Prostate gland (tissue), 2 donors: ENCODE results near the gene FSTL5.

ENCODE experiments used
- POLR2A ChIP-seq: fragments of 450-650 bp; IDR thresholded peaks from one replicate; pipeline ENCODE4 v1.6.1; 2016; ENCODE audit warnings: antibody characterized with exemption, mild to moderate bottlenecking
- POLR2AphosphoS5 ChIP-seq: sonication (generic); formaldehyde crosslinking; IDR thresholded peaks from one replicate; pipeline ENCODE4 v1.6.1; 2017; ENCODE audit warnings: antibody characterized with exemption
- TF ChIP-seq, protein P1 (sequence below), 4 experiments: fragments of 200-600 bp in 2 of 4; fragments of 450-650 bp in 2 of 4; sonication (generic) in 2 of 4; IDR thresholded peaks; 1 replicate in 3 of 4; 2 replicates in 1 of 4; pipeline ENCODE4 v1.5.1; 2016 to 2019; ENCODE audit warnings: antibody characterized with exemption in 4 of 4, mild to moderate bottlenecking in 2 of 4, moderate library complexity in 2 of 4

GRCh38 chr4:161525121-161525520, 638.7 kb downstream of the FSTL5 start:
- TF ChIP-seq POLR2AphosphoS5: no peak
- TF ChIP-seq, protein P1, sequence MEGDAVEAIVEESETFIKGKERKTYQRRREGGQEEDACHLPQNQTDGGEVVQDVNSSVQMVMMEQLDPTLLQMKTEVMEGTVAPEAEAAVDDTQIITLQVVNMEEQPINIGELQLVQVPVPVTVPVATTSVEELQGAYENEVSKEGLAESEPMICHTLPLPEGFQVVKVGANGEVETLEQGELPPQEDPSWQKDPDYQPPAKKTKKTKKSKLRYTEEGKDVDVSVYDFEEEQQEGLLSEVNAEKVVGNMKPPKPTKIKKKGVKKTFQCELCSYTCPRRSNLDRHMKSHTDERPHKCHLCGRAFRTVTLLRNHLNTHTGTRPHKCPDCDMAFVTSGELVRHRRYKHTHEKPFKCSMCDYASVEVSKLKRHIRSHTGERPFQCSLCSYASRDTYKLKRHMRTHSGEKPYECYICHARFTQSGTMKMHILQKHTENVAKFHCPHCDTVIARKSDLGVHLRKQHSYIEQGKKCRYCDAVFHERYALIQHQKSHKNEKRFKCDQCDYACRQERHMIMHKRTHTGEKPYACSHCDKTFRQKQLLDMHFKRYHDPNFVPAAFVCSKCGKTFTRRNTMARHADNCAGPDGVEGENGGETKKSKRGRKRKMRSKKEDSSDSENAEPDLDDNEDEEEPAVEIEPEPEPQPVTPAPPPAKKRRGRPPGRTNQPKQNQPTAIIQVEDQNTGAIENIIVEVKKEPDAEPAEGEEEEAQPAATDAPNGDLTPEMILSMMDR (IDR thresholded peaks at IDR 0.05): no peak
- no peak for TF ChIP-seq POLR2A
